GM19043 (cell line): ENCODE data around the gene FADS2.

Source experiments
- ATAC-seq: cut with Tn5 transposase; IDR thresholded peaks from one replicate; pipeline ENCODE4 v1.9.1; 2021; ENCODE audit warnings: low read depth; ENCODE audit not compliant: unreplicated experiment

FADS2 gene

GRCh38 chr11:61795459-61795858 lies 32.6 kb upstream of the FADS2 start:
- ATAC-seq: no peak

- ATAC-seq: no peak
Measured at GRCh38 chr11:61795876-61796526, 32.1 kb upstream of the FADS2 start.

- no peak for ATAC-seq
Measured at GRCh38 chr11:61797263-61797944, 30.7 kb upstream of the FADS2 start.

- ATAC-seq: no peak
Measured at GRCh38 chr11:61799665-61800284, 28.3 kb upstream of the FADS2 start.

GRCh38 chr11:61800331-61801281 lies 27.5 kb upstream of the FADS2 start:
- no peak for ATAC-seq

- ATAC-seq: no peak
Measured at GRCh38 chr11:61802605-61803004, 25.5 kb upstream of the FADS2 start.

GRCh38 chr11:61803889-61804647 lies 24.0 kb upstream of the FADS2 start:
- no peak for ATAC-seq

GRCh38 chr11:61805146-61805545 lies 23.0 kb upstream of the FADS2 start:
- no peak for ATAC-seq

- ATAC-seq: no peak
Measured at GRCh38 chr11:61806785-61807184, 21.3 kb upstream of the FADS2 start.

- ATAC-seq: no peak
Measured at GRCh38 chr11:61810671-61811175, 17.4 kb upstream of the FADS2 start.

GRCh38 chr11:61811831-61812230 lies 16.3 kb upstream of the FADS2 start:
- no peak for ATAC-seq

GRCh38 chr11:61812736-61813411 lies 15.2 kb upstream of the FADS2 start:
- ATAC-seq: no peak

- ATAC-seq: no peak
Measured at GRCh38 chr11:61814247-61814957, 13.7 kb upstream of the FADS2 start.

- peak; percentile 44 for ATAC-seq
Measured at GRCh38 chr11:61814958-61815789, 12.9 kb upstream of the FADS2 start.

GRCh38 chr11:61815790-61816735 lies 12.0 kb upstream of the FADS2 start:
- ATAC-seq: peak; percentile 21

- ATAC-seq: peak; percentile 44
Measured at GRCh38 chr11:61816736-61817455, 11.2 kb upstream of the FADS2 start, which contains the start of gene FADS1. FADS1 (minus strand) TSS chr11:61817003; CDS start chr11:61816929, 74 bp downstream.
